ENCODE results near the gene ZNF789. TPM values are rescaled to one million over a fixed set of nuclear protein-coding genes. Genes with fewer than 3 reads are reported as not detected.

ZNF789 gene
- total and polyA plus RNA-seq, 2 of the 4 experiments (the other 2 are of a cell fraction) = 4.8 to 8.9 TPM

DNA sequence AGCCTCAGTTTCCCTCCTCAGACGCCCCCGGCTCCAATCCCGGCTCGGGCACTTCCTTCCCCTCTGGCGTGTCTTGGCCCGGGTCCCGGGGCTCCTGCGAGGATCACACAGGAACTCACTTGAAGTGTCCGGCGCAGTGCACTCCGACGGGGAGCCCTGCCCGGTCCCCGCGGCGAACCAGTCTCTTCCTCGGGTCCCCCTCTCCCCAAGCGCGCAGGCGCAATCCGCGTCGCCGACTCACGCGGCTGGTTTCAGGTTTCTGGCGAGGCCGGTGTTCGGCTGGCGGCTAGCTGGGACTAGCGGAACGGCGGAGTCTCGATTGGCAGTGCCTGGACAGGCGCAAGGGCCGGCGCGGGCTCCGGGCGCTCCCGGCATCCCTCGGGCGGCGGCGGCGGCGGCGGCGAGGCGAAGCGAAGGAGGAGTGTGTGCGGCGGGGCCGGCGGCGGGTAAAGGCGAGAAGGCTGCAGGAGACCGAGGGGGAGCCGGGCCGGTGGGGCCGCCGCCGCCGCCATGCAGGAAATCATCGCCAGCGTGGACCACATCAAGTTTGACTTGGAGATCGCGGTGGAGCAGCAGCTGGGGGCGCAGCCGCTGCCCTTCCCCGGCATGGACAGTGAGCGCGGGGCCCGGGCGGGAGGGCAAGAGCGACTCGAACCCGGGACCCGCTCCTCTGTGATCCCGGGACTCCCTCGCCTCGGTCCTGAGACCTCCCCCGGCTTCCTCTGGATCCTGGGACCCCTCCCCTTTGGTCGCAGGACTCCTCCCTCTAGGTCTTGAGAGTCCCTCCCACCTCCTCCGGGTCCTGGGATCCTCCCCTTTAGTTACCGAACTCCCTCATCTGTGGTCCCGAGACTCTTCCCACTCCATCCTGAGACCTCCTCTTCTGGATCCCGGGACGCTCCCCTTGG, 33.9 kb upstream of the ZNF789 start, which contains the start of the genes CPSF4 and PTCD1:
TSS of gene CPSF4 (plus strand) at position 371 of the 908 bp plus-strand sequence. CDS start at position 511, 140 bp downstream.
TSS of gene PTCD1 (minus strand) at position 226 of the 908 bp plus-strand sequence. CDS start 3,556 bp downstream, outside the sequence.
- peaks cover 6% of the 10 kb centered on the region for H3K4me1 ChIP-seq (ENCODE audit: control insufficient read depth, insufficient read depth, low read length)
- H2BK15ac ChIP-seq (ENCODE audit: low read depth, low read length) = peak within 1 kb of the TSS; percentile 52; the same call in 1 of the 3 replicates
- in situ Hi-C loops (cut with MboI; ENCODE audit: low sequenced_read_pairs) (no loop called here), dilution Hi-C loops (cut with HindIII; ENCODE audit: low sequenced_read_pairs, unreplicated experiment) (no loop called here), intact Hi-C loops (cut with micrococcal nuclease) (no loop called here)
- H4K20me1 ChIP-seq (ENCODE audit: insufficient read depth, low read length) = peaks cover 16% of the 10 kb centered on the region
- no TSS peak for BruUV-seq (replicated peaks)
- H3K18ac ChIP-seq (ENCODE audit: low read depth, low read length) = no peak within 1 kb of the TSS; the same call in 1 of the 2 replicates
- peak within 1 kb of the TSS; percentile 89 for H3K4me2 ChIP-seq (ENCODE audit: low read depth, low read length)
- H4K91ac ChIP-seq (ENCODE audit: insufficient read depth, low read depth, low read length) = peak within 1 kb of the TSS; percentile 31; the same call in 1 of the 2 replicates
- peak within 1 kb of the TSS; percentile 80 for H3K27ac ChIP-seq (ENCODE audit: insufficient read depth, low read length)
- peak within 1 kb of the TSS; percentile 74 for H3K56ac ChIP-seq (ENCODE audit: extremely low read depth, insufficient read depth, low read length)
- no peak within 1 kb of the TSS for H2BK120ac ChIP-seq (ENCODE audit: low read depth, low read length)
- peak within 1 kb of the TSS; percentile 61 for H3K4ac ChIP-seq (ENCODE audit: low read depth, low read length)
- peak within 1 kb of the TSS; percentile 28; the same call in 1 of the 2 replicates for H4K5ac ChIP-seq (ENCODE audit: low read depth, low read length)
- peak within 1 kb of the TSS; percentile 30 for H2BK5ac ChIP-seq (ENCODE audit: low read depth, low read length, poor library complexity, severe bottlenecking)
- no peaks in the 10 kb centered on the region for H3K9me3 ChIP-seq (ENCODE audit: control insufficient read depth, insufficient read depth, low read length)
- H2AFZ ChIP-seq (replicated peaks; ENCODE audit: low read length, poor library complexity) = peak within 1 kb of the TSS; percentile 97
- peaks cover 12% of the 10 kb centered on the region for H3K36me3 ChIP-seq (ENCODE audit: control insufficient read depth, insufficient read depth, low read length)
- POLR2A ChIA-PET (ENCODE audit: unreplicated experiment) = interaction anchor here (0.8 to 1.0 kb wide), 2 partner anchors 30 to 1194 kb away, joined by 4 to 6 read pairs; partner anchors contain the start of genes BUD31 and PDAP1
- TF ChIP-seq POLR2A (IDR thresholded peaks at IDR 0.05; ENCODE audit: low read depth, low read length) (peak; percentile 41; the same call in 1 of the 2 replicates), BHLHE40 (IDR thresholded peaks at IDR 0.05; ENCODE audit: low read depth, low read length) (peak; percentile 90), CEBPB (IDR thresholded peaks at IDR 0.05; ENCODE audit: low read depth, low read length) (no peak), MXI1 (IDR thresholded peaks at IDR 0.05; ENCODE audit: borderline replicate concordance, low read depth, low read length) (peak; percentile 67; the same call in 1 of the 2 replicates)
- H3K23ac ChIP-seq (ENCODE audit: low read depth, low read length) = peak within 1 kb of the TSS; percentile 78; the same call in 1 of the 2 replicates
- H4K8ac ChIP-seq (ENCODE audit: low read depth in 2 of 2, low read length in 2 of 2) = peak within 1 kb of the TSS; percentile 40 to 82; a peak in 3 of 4 replicates
- WGBS, 2 experiments (ENCODE audit: extremely low coverage in 2 of 2, insufficient read length in 1 of 2) = 0% methylated on average over 27 of the region's 89 CpGs; no CpG with 5 or more reads in 1 of the 2 experiments
- H3K27me3 ChIP-seq (ENCODE audit: control insufficient read depth, insufficient read depth, low read length) = no peaks in the 10 kb centered on the region
- peak within 1 kb of the TSS; percentile 86 for H3K14ac ChIP-seq (replicated peaks; ENCODE audit: low read depth, low read length)
- peak; percentile 94 for ATAC-seq (ENCODE audit: low read depth)
- peak within 1 kb of the TSS; percentile 64; the same call in 1 of the 2 replicates for H2AK5ac ChIP-seq (ENCODE audit: low read depth, low read length)
- H3K9me1 ChIP-seq (ENCODE audit: insufficient read depth, low read length) = 0 out of 2 replicates have a peak, but pooled peaks cover 10% of the 10 kb centered on the region
- peaks cover 23 to 52% of the 10 kb centered on the region in 2 experiments for H3K79me1 ChIP-seq (ENCODE audit: low read depth in 1 of 2, low read length in 2 of 2)
- peak within 1 kb of the TSS; percentile 89 for H2AK9ac ChIP-seq (replicated peaks; ENCODE audit: low read depth, low read length, poor library complexity)
- peak within 1 kb of the TSS; percentile 85 for H3K4me3 ChIP-seq (ENCODE audit: insufficient read depth, low read depth, low read length)
- CTCF ChIA-PET = no interaction called here
- DNase-seq = peak; percentile 94
- H2BK20ac ChIP-seq (ENCODE audit: low read depth, low read length) = no peak within 1 kb of the TSS
- peak within 1 kb of the TSS; percentile 82 for H3K9ac ChIP-seq (ENCODE audit: low read depth, low read length)
